Activated B cell treated with CpG ODN at 0.5 μM for 24 hours (primary cell): ENCODE measurements around the gene ADGRL4. TPM values are rescaled to one million over a fixed set of nuclear protein-coding genes. Genes with fewer than 3 reads are reported as not detected.

Source experiments
- ATAC-seq: fragments of 200-7000 bp; cut with Tn5 transposase; one replicate; pipeline ENCODE4 v1.10.0; 2021; ENCODE audit warnings: low read depth, mild to moderate bottlenecking, moderate library complexity
- CTCF ChIA-PET: fragments of 350-600 bp; sonication (Branson Sonifier 250); formaldehyde crosslinking; loops from one replicate; lab custom pipeline; 2021; ENCODE audit warnings: antibody characterized with exemption; lab: Charles Lee
- POLR2A ChIA-PET: fragments of 350-600 bp; sonication (Branson Sonifier 250); formaldehyde crosslinking; loops from one replicate; lab custom pipeline; 2021; ENCODE audit warnings: antibody characterized with exemption; lab: Charles Lee
- DNase-seq: peaks from one replicate; pipeline ENCODE4 v3.0.0; 2022
- H3K27ac Mint-ChIP-seq: one replicate; pipeline ENCODE4 v1.8.0; 2020; ENCODE audit warnings: mixed read lengths
- H3K27me3 Mint-ChIP-seq: one replicate; pipeline ENCODE4 v1.8.0; 2021; ENCODE audit warnings: mixed read lengths
- H3K36me3 Mint-ChIP-seq: one replicate; pipeline ENCODE4 v1.8.0; 2021; ENCODE audit warnings: low read depth, mixed read lengths
- H3K4me1 Mint-ChIP-seq: one replicate; pipeline ENCODE4 v1.8.0; 2021; ENCODE audit warnings: mixed read lengths
- H3K4me3 Mint-ChIP-seq: one replicate; pipeline ENCODE4 v1.8.0; 2020; ENCODE audit warnings: mild to moderate bottlenecking, mixed read lengths
- H3K9me3 Mint-ChIP-seq: one replicate; pipeline ENCODE4 v1.8.0; 2020; ENCODE audit warnings: mixed read lengths
- CTCF ChIP-seq: fragments of 200-600 bp; IDR thresholded peaks from one replicate; pipeline ENCODE4 v1.8.0; 2022; ENCODE audit warnings: antibody characterized with exemption, mild to moderate bottlenecking
- intact Hi-C: fragments of 100-400 bp; cut with micrococcal nuclease; formaldehyde crosslinking; loops from one replicate; pipeline ENCODE4 v1.15.1; 2024
- total RNA-seq: library from RNA; stranded (reverse); gene quantifications from 2 replicates; pipeline ENCODE4 v1.2.3, GENCODE V29; 2022

Gene ADGRL4
- total RNA-seq, result not detected in 2 replicates

DNA sequence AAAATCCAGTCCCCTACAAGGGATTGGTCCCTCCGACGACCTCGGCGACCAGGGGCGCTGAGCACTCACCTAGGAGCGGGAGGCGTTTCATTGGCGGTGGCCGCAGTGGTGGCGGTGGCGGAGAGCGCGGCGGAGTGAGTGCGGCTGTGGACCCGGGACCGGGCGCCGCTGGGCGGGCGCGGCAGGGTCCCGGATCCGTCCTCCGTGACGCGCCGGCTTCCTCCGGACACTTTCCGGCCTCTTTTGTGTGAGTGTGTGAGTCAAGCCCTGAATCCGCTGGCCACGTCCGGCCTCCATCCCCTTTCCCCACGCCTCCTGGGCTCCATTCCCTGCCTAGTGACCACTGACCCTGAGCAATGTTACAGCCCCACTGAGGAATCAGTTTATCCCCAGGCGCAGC is at the start of gene ADGRL4:
Gene ADGRL4, minus strand, starts transcription at position 167 of the 400 bp plus-strand sequence. Its CDS starts 76 bp downstream, at position 91.
- no peak for DNase-seq
- Mint-ChIP-seq H3K4me3 (no peak within 1 kb of the TSS), H3K9me3 (peaks cover 4% of the 10 kb centered on the region), H3K27me3 (no peaks in the 10 kb centered on the region), H3K27ac (no peak within 1 kb of the TSS), H3K36me3 (no peaks in the 10 kb centered on the region), H3K4me1 (no peaks in the 10 kb centered on the region)
- TF ChIP-seq CTCF, result no peak
- CTCF ChIA-PET, result no interaction called here
- intact Hi-C loops, result no loop called here
- ATAC-seq, result no peak
- POLR2A ChIA-PET, result no interaction called here

- ChIA-PET POLR2A (no interaction called here), CTCF (no interaction called here)
- Mint-ChIP-seq H3K27ac (no peak overlapping the region), H3K4me3 (no peak overlapping the region), H3K36me3 (no peaks in the 10 kb centered on the region), H3K9me3 (peaks cover 26% of the 10 kb centered on the region), H3K4me1 (no peaks in the 10 kb centered on the region), H3K27me3 (no peaks in the 10 kb centered on the region)
- intact Hi-C loops, result no loop called here
- TF ChIP-seq CTCF, result no peak
- ATAC-seq (no peak), DNase-seq (no peak)
Measured at GRCh38 chr1:79055856-79056255, 49.3 kb upstream of the ADGRL4 start.

DNA sequence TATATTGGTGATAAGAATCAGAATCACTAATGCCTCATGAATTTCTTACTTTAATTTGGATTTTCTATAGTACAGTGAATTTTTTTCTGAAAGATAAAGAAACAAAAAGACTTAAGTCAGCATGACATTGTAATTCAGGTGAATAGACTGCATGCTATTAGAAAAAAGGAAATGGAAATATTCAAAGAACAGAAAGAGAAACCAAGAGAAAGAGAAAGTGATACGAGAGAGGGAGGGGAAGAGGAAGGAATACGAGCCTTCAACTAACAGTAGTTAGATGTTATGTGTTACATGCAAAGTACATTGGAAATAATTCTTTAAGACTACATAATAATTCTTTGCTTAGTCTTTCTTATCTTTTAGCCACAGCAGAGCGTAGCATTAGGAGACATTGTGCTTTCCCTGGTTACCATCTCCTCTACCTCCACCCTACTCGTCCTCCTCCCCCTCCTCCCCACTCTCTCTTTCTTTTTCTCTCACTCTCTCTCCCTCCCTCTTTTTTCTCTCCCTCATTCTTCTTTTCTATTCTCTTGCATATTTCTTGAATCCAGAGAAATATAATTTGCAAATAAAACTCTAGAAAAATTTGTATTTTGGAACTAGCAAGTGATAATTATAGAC is 46.4 kb upstream of the ADGRL4 start:
- CTCF ChIA-PET, result no interaction called here
- intact Hi-C loops, result no loop called here
- POLR2A ChIA-PET, result no interaction called here
- no peak for DNase-seq
- H3K9me3 Mint-ChIP-seq, result peaks cover 10% of the 10 kb centered on the region
- peak overlapping the region; percentile 26 for H3K4me3 Mint-ChIP-seq
- H3K36me3 Mint-ChIP-seq, result no peaks in the 10 kb centered on the region
- H3K27me3 Mint-ChIP-seq, result no peaks in the 10 kb centered on the region
- H3K27ac Mint-ChIP-seq, result no peak overlapping the region
- no peak for TF ChIP-seq CTCF
- H3K4me1 Mint-ChIP-seq, result no peaks in the 10 kb centered on the region
- ATAC-seq, result no peak

GRCh38 chr1:79044974-79045650 is 38.6 kb upstream of the ADGRL4 start:
- intact Hi-C loops, result no loop called here
- no peak for DNase-seq
- no peaks in the 10 kb centered on the region for H3K9me3 Mint-ChIP-seq
- no peak for TF ChIP-seq CTCF
- CTCF ChIA-PET, result no interaction called here
- no peak overlapping the region for H3K4me3 Mint-ChIP-seq
- no peaks in the 10 kb centered on the region for H3K27me3 Mint-ChIP-seq
- no peaks in the 10 kb centered on the region for H3K4me1 Mint-ChIP-seq
- no peak overlapping the region for H3K27ac Mint-ChIP-seq
- H3K36me3 Mint-ChIP-seq, result no peaks in the 10 kb centered on the region
- POLR2A ChIA-PET, result no interaction called here
- no peak for ATAC-seq

GRCh38 chr1:79043506-79043905 is 37.0 kb upstream of the ADGRL4 start:
- H3K4me1 Mint-ChIP-seq, result no peaks in the 10 kb centered on the region
- no peaks in the 10 kb centered on the region for H3K27me3 Mint-ChIP-seq

More at GRCh38 chr1:79043506-79043905, 37.0 kb upstream of the ADGRL4 start:
- no peak overlapping the region for H3K27ac Mint-ChIP-seq
- no peak for TF ChIP-seq CTCF
- ChIA-PET POLR2A (no interaction called here), CTCF (no interaction called here)
- peaks cover 4% of the 10 kb centered on the region for H3K9me3 Mint-ChIP-seq
- H3K36me3 Mint-ChIP-seq, result no peaks in the 10 kb centered on the region
- DNase-seq (no peak), ATAC-seq (no peak)
- intact Hi-C loops, result no loop called here
- H3K4me3 Mint-ChIP-seq, result no peak overlapping the region
